ENCODE results near the gene PCNX3.
A peak's percentile ranks its signal among the peaks of the same experiment; 100 is the strongest.
"Not testable (repeated sequence)": the region's sequence is repeated elsewhere in the genome, so short reads cannot be mapped to it uniquely, and the experiment has no call there.

The PCNX3 gene

GRCh38 chr11:65654375-65655349, 39.1 kb downstream of the PCNX3 start:
- DNase-seq (ENCODE audit: low read depth) = no peak

GRCh38 chr11:65655570-65656332, 40.2 kb downstream of the PCNX3 start:
- no peak for DNase-seq (ENCODE audit: low read depth)

- DNase-seq (ENCODE audit: low read depth) = no peak
These were observed 41.9 kb downstream of the PCNX3 start for GRCh38 chr11:65657426-65657825.

- no peak for DNase-seq (ENCODE audit: low read depth)
These were observed 42.8 kb downstream of the PCNX3 start for GRCh38 chr11:65658174-65659021.

GRCh38 chr11:65660038-65660437, 44.5 kb downstream of the PCNX3 start:
- no peak for DNase-seq (ENCODE audit: low read depth)

- not testable (repeated sequence) for DNase-seq (ENCODE audit: low read depth)
These were observed 45.3 kb downstream of the PCNX3 start for GRCh38 chr11:65660908-65661307.

GRCh38 chr11:65661599-65662246, 46.1 kb downstream of the PCNX3 start:
- DNase-seq (ENCODE audit: low read depth) = no peak

GRCh38 chr11:65662247-65662798, 46.7 kb downstream of the PCNX3 start:
- no peak for DNase-seq (ENCODE audit: low read depth)

- peak; percentile 81 for DNase-seq (ENCODE audit: low read depth)
These were observed 47.4 kb downstream of the PCNX3 start, which contains the start of gene RELA for GRCh38 chr11:65662799-65663638. Gene RELA, minus strand, starts transcription at chr11:65662916. Its CDS starts 84 bp downstream, at chr11:65662832.

- peak; percentile 34 for DNase-seq (ENCODE audit: low read depth)
These were observed 48.1 kb downstream of the PCNX3 start for GRCh38 chr11:65663639-65664200.

- DNase-seq (ENCODE audit: low read depth) = no peak
These were observed 56.7 kb downstream of the PCNX3 start for GRCh38 chr11:65672180-65672860.

GRCh38 chr11:65672982-65673381, 57.4 kb downstream of the PCNX3 start:
- DNase-seq (ENCODE audit: low read depth) = no peak

GRCh38 chr11:65680192-65680743, 64.7 kb downstream of the PCNX3 start:
- DNase-seq (ENCODE audit: low read depth) = no peak

GRCh38 chr11:65683480-65683879, 67.9 kb downstream of the PCNX3 start:
- not testable (repeated sequence) for DNase-seq (ENCODE audit: low read depth)

- DNase-seq (ENCODE audit: low read depth) = no peak
These were observed 70.4 kb downstream of the PCNX3 start for GRCh38 chr11:65685981-65686380.

Measured in activated T-cell treated with anti-CD3 and anti-CD28 coated beads for 1 hour (primary cell).